Measurements from ENCODE around the gene SNCB.

- TF ChIP-seq, protein P1, sequence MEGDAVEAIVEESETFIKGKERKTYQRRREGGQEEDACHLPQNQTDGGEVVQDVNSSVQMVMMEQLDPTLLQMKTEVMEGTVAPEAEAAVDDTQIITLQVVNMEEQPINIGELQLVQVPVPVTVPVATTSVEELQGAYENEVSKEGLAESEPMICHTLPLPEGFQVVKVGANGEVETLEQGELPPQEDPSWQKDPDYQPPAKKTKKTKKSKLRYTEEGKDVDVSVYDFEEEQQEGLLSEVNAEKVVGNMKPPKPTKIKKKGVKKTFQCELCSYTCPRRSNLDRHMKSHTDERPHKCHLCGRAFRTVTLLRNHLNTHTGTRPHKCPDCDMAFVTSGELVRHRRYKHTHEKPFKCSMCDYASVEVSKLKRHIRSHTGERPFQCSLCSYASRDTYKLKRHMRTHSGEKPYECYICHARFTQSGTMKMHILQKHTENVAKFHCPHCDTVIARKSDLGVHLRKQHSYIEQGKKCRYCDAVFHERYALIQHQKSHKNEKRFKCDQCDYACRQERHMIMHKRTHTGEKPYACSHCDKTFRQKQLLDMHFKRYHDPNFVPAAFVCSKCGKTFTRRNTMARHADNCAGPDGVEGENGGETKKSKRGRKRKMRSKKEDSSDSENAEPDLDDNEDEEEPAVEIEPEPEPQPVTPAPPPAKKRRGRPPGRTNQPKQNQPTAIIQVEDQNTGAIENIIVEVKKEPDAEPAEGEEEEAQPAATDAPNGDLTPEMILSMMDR (conservative IDR thresholded peaks at IDR 0.05; ENCODE audit: low read depth, low read length), result no peak
- TF ChIP-seq EZH2 (IDR thresholded peaks at IDR 0.05; ENCODE audit: low read length, unreplicated experiment), result no peak
These were observed 32.3 kb upstream of the SNCB start for GRCh38 chr5:176662371-176663333.

Data from PC-3 (cell line).